AG09309 (cell line): ENCODE data around the gene ZNF326.

ENCODE experiments used
- DNase-seq: peaks from one replicate; pipeline ENCODE4 v3.0.0-alpha.2; 2010; ENCODE audit warnings: low read depth
- H3K4me3 ChIP-seq: 2 replicates; pipeline ENCODE4 v1.5.1; 2011; ENCODE audit warnings: mild to moderate bottlenecking, low read depth, low read length, moderate library complexity; ENCODE audit not compliant: control insufficient read depth
- TF ChIP-seq, protein P1 (sequence below): IDR thresholded peaks from 2 replicates; pipeline ENCODE4 v1.5.1; 2011; ENCODE audit warnings: mild to moderate bottlenecking, low read depth, low read length, inconsistent platforms; ENCODE audit not compliant: insufficient read depth, control insufficient read depth; ENCODE audit errors: missing control alignments

The ZNF326 gene

DNA sequence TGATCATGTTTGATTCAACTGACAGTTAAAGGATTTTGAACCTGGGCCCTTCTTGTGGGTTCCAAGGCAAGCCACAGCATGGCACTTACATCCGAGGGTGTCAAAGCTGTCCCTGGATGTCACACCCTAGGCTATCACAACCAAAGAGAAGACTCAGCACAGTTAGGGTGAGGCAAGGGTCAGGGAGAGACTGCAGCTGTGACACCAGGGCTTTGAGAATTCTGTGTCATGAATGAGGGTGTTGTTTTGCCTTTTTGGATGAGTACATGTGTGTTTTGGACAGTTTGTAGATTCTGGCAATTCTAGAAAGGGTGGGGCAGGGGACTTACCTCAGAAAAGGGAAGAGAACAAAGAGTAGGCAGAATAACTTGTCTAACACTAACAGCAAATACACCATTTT, 37.8 kb upstream of the ZNF326 start:
- DNase-seq, result no peak
- H3K4me3 ChIP-seq, result no peak overlapping the region
- TF ChIP-seq, protein P1, sequence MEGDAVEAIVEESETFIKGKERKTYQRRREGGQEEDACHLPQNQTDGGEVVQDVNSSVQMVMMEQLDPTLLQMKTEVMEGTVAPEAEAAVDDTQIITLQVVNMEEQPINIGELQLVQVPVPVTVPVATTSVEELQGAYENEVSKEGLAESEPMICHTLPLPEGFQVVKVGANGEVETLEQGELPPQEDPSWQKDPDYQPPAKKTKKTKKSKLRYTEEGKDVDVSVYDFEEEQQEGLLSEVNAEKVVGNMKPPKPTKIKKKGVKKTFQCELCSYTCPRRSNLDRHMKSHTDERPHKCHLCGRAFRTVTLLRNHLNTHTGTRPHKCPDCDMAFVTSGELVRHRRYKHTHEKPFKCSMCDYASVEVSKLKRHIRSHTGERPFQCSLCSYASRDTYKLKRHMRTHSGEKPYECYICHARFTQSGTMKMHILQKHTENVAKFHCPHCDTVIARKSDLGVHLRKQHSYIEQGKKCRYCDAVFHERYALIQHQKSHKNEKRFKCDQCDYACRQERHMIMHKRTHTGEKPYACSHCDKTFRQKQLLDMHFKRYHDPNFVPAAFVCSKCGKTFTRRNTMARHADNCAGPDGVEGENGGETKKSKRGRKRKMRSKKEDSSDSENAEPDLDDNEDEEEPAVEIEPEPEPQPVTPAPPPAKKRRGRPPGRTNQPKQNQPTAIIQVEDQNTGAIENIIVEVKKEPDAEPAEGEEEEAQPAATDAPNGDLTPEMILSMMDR, result no peak

DNA sequence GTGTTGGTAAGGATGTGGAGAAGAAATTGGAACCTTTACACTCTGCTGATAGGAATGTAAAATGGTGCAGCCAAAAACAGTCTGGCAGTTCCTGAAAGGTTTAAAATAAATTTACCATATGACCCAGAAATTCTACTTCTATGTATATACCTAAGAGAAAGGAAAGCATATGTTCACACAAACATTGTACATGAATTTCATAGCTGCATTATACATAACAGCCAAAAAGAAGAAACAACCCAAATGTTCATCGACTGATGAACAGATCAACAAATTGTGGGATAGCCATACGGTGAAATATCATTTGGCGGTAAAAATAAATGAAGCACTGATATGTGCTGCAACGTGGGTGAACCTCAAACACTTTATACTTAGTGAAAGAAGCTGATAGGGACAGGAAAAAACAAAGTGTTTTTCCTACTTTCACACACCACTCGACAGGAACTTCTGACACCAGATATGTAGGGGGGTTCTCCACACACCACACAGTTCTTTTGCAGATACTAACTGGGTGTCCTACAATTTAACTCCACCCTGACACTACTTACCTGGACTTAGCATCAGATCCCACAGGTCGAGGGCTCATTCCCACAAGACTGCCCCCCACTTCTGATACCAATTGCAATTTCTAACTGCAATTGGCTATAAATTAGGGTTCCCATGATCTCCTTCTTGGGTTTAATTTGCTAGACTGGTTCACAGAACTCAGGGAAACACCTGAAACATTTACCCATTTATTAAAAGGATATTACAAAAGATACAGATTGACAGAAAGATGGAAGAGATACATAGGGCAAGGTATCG, 35.9 kb upstream of the ZNF326 start:
- TF ChIP-seq, protein P1, result no peak
- no peak for DNase-seq
- no peak overlapping the region for H3K4me3 ChIP-seq

DNA sequence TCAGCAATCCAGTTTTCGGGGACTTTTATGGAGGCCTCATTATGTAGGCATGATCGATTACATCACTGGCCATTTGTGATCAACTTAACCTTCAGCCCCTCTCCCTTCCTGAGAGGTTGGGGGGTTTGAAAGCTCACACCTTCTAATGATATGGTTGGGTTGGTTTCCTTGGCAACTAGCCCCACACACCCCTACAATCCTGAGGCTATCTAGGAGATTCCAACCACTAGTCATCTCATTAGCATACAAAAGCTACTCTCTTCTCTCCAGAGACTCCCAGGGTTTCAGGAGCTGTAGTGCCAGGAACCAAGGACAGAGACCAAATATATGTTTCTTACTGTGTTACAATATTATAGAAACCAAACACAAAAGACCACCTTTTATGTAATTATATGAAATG, 35.2 kb upstream of the ZNF326 start:
- TF ChIP-seq, protein P1, result no peak
- H3K4me3 ChIP-seq, result no peak overlapping the region
- DNase-seq, result no peak

DNA sequence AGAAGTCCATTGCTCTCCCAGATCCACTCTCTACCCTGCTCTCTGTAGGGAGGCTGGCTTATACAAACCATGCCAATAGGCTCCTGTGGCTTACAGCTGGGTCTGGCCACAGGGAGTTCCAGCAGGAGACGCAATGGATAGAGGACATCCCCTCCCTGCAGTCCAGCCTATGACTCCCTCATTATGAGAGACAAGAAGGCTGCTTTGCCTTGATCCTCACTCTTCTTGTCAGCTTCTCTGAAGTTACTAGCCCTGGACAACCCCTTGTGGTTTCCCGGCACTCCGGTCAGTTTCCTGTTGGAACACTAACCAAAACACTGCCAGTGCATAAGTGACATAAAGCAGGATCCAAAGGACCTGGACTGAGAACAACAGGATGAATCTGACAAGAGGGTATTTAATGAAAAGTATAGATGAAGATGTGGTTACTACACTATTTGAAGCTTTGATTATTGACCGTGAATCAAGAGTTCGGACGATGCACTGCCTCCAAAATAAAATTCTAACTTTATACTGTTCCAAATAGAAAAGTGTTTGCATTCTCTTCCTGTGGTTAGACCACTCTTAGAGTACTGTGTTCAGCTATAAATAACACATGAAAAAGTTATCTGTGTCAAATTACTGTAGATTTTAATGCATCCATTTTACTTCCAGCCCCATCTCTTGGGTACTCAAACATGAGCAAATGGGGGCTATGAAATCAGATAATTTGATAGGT, 32.7 kb upstream of the ZNF326 start:
- H3K4me3 ChIP-seq, result no peak overlapping the region
- DNase-seq, result no peak
- TF ChIP-seq, protein P1, result no peak

DNA sequence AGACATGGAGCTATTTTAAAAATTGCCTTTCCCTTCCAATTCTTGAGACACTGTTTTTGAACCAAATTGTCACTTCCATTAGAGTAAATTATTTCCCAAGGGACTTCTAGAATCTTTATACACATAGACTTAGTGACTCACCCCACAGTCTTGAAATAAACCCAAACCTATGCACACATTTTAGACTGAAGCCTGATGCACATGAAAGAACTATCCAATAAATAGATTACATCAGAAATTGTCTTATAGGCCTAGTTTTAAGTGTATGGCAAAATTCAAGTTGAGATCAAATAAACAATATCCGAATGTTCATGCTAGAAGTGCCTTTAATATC, 32.2 kb upstream of the ZNF326 start:
- H3K4me3 ChIP-seq, result no peak overlapping the region
- no peak for DNase-seq
- TF ChIP-seq, protein P1, result no peak

DNA sequence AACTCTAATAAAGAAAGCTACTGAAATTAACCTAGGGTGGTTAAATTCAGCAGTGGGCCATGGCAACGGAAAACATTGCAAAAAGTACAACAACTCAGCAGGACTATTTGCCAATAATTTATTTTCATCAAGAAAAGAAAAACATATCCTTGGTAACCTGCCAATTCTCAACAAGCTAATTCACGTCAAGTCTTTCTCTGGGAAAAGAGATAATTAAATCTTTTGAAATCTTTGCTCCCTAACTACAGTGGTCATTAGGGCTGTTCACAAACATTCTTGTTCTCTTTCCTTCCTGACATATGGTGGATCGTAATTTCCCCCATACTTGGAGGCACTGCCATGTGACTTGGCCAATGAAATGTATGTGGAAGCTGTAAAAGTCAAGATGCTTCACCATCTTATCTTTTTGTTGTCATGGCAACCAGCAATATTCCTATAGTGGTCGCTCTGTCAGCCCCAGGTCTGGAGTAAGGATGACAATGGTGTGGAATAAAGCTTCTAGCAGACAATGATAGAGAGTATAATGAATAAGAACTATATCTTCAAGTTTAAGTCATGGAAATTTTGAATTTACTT, 29.6 kb upstream of the ZNF326 start:
- no peak overlapping the region for H3K4me3 ChIP-seq
- TF ChIP-seq, protein P1, result no peak
- no peak for DNase-seq
